ENCODE results near the gene CHAF1A.

The CHAF1A gene

DNA sequence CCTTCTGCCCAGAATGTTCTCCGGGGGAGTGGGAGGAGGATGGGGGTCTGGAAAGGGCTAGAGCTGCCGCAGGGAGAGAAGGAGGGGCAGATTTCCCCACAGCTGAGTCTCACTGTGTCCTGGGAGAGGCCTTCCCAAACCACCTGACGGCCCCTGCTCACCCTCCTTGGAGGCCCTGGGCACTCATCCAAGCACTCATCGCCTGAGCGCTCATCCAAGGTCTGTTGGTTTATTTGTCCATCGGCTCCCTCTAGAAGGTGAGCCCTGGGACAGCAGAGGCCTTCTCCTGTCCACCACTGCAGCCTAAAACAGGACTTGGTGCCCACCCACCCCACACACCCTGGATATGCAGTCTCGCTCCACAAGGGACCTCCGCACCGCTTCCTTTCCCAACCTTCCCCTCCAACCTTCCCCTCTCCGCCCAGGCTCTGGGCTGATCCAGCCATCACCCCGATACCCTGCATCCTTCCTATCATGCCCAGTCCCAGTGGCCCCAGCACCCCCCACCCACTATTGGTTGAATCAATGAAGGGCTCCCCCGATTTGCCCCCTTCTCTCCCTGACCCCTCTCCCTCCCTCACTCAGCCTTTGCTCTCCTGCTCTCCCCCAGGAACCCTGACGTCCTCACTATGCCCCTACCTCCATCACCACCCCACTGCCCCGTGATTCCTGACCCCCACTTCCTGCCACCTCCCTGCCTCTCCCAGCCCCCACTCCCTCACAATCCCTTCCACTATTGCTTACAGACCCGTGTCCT is 53.5 kb downstream of the CHAF1A start:
- TF ChIP-seq, protein P1, sequence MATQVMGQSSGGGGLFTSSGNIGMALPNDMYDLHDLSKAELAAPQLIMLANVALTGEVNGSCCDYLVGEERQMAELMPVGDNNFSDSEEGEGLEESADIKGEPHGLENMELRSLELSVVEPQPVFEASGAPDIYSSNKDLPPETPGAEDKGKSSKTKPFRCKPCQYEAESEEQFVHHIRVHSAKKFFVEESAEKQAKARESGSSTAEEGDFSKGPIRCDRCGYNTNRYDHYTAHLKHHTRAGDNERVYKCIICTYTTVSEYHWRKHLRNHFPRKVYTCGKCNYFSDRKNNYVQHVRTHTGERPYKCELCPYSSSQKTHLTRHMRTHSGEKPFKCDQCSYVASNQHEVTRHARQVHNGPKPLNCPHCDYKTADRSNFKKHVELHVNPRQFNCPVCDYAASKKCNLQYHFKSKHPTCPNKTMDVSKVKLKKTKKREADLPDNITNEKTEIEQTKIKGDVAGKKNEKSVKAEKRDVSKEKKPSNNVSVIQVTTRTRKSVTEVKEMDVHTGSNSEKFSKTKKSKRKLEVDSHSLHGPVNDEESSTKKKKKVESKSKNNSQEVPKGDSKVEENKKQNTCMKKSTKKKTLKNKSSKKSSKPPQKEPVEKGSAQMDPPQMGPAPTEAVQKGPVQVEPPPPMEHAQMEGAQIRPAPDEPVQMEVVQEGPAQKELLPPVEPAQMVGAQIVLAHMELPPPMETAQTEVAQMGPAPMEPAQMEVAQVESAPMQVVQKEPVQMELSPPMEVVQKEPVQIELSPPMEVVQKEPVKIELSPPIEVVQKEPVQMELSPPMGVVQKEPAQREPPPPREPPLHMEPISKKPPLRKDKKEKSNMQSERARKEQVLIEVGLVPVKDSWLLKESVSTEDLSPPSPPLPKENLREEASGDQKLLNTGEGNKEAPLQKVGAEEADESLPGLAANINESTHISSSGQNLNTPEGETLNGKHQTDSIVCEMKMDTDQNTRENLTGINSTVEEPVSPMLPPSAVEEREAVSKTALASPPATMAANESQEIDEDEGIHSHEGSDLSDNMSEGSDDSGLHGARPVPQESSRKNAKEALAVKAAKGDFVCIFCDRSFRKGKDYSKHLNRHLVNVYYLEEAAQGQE (IDR thresholded peaks at IDR 0.05; ENCODE audit: insufficient read depth in 1 of 2, low read depth in 2 of 2, low read length in 2 of 2), result no peak
- no peak for TF ChIP-seq POLR2AphosphoS5 (IDR thresholded peaks at IDR 0.05; ENCODE audit: low read depth, low read length)
- TF ChIP-seq FOXP2 (optimal IDR thresholded peaks at IDR 0.05; ENCODE audit: borderline replicate concordance, extremely low read depth, extremely low read length, insufficient read depth), result no peak
- no peak for TF ChIP-seq SIN3A (IDR thresholded peaks at IDR 0.05; ENCODE audit: borderline replicate concordance, insufficient read depth, low read length)
- TF ChIP-seq TAF1 (IDR thresholded peaks at IDR 0.05; ENCODE audit: borderline replicate concordance, insufficient read depth, low read length), result no peak

DNA sequence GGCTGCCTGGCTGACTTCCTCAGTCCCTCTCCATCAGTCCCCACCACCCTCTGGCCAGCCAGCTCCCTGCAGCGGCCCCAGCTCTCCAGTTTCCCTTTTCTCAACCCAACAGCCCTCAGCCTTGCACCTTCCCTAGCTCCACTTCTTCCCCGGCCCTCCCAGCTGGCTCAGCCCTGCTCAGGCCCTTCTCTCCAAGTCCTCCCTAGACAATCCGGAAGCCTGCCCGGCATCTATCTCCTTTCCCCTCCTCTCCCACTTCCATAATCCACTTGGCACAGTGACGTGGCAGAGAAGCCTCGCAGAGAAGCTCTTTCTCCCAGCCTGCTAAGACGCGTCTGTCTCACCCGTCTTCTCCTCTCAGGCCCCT is 54.0 kb downstream of the CHAF1A start:
- TF ChIP-seq TAF1 (IDR thresholded peaks at IDR 0.05; ENCODE audit: borderline replicate concordance, insufficient read depth, low read length) (0 out of 2 replicates have a peak, but pooled peaks have one; percentile 15), FOXP2 (optimal IDR thresholded peaks at IDR 0.05; ENCODE audit: borderline replicate concordance, extremely low read depth, extremely low read length, insufficient read depth) (no peak), POLR2AphosphoS5 (IDR thresholded peaks at IDR 0.05; ENCODE audit: low read depth, low read length) (peak; percentile 35; the same call in 1 of the 2 replicates), SIN3A (IDR thresholded peaks at IDR 0.05; ENCODE audit: borderline replicate concordance, insufficient read depth, low read length) (no peak; the same call in 1 of the 2 replicates)
- TF ChIP-seq, protein P1 (IDR thresholded peaks at IDR 0.05; ENCODE audit: insufficient read depth in 1 of 2, low read depth in 2 of 2, low read length in 2 of 2), result no peak

DNA sequence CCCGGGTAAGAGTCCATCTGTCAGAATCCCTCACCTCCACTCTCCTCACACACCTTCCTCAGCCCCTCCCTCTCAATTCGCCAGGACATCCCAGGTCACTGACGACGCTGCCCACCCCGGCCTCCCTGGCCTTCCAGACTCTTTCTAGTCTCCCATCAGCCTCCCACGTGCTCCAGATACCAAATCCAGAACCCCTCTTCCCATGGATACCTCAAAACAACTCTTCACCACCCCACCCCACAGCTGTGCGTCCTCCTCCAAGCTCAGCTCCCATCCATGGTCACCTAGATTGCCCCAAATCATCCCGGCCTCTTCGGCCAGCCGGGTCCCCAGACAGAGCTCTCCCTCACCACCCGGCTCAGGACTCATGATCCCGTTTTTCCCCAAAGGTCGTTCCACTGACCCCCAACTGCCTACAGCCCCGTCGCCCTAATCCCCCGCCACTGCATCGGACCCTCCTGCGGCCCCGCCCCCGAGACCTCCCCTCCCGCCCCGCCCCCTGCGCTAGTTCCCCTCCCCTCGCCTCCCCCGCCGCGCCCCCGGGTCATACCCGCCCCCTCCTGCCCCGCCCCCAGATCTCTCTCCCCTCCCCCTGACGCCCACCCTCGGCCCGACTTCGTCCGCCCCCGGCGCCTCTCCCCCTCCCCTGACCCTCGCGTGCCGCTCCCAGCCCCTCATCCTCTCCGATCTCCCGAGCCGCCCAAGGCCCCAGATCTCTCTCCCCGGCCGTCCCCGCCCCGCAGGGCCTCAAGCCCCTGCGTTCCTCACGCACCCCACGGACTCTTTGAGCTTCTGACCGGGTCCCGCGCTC is 54.6 kb downstream of the CHAF1A start:
- TF ChIP-seq POLR2AphosphoS5 (IDR thresholded peaks at IDR 0.05; ENCODE audit: low read depth, low read length) (0 out of 2 replicates have a peak, but pooled peaks have one; percentile 35), FOXP2 (optimal IDR thresholded peaks at IDR 0.05; ENCODE audit: borderline replicate concordance, extremely low read depth, extremely low read length, insufficient read depth) (no peak), SIN3A (IDR thresholded peaks at IDR 0.05; ENCODE audit: borderline replicate concordance, insufficient read depth, low read length) (no peak)
- TF ChIP-seq, protein P1 (IDR thresholded peaks at IDR 0.05; ENCODE audit: insufficient read depth in 1 of 2, low read depth in 2 of 2, low read length in 2 of 2), result no peak

DNA sequence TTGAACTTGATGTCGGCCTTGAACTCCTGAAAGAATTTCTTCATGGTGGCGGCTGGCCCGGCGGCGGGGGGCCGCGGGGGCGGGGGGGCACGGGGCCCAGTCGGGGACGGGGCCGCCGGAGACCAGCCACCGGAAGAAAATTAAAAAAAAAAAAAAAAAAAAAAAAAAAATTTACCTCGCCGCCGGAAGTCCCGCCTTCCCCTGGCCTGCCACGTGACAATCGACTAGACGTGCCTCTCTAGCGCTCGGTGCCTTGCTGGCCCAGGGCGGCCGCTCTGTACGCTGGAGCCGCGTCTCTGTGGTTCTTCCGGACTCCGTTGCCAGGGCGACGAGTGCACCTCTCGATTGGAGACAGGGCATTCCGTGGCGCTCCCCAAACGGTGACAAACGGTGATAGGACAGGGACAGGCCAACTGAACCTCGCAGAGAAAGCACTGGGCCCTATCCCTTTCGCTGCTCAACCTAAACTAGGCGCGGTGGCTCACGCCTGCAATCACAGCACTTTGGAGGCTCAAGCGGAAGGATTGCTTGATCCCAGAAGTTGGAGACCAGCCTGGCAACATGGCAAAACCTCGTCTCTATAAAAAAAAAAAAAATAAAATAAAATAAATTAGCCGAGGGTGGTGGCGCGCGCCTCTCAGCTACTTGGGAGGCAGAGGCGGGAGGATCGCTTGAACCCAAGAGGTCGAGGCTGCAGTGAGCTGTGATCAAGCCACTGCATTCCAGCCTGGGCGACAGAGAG is 55.4 kb downstream of the CHAF1A start, which contains the start of gene UBXN6:
Gene UBXN6, minus strand, starts transcription at position 141 of the 742 bp plus-strand sequence. Its CDS starts 97 bp downstream, at position 44.
- TF ChIP-seq FOXP2 (optimal IDR thresholded peaks at IDR 0.05; ENCODE audit: borderline replicate concordance, extremely low read depth, extremely low read length, insufficient read depth), result peak; percentile 82
- peak; percentile 84; the same call in 1 of the 2 replicates for TF ChIP-seq SIN3A (IDR thresholded peaks at IDR 0.05; ENCODE audit: borderline replicate concordance, insufficient read depth, low read length)
- TF ChIP-seq, protein P1 (IDR thresholded peaks at IDR 0.05; ENCODE audit: insufficient read depth in 1 of 2, low read depth in 2 of 2, low read length in 2 of 2), result no peak
- TF ChIP-seq POLR2AphosphoS5 (IDR thresholded peaks at IDR 0.05; ENCODE audit: low read depth, low read length), result no peak; the same call in 1 of the 2 replicates
- TF ChIP-seq TAF1 (IDR thresholded peaks at IDR 0.05; ENCODE audit: borderline replicate concordance, insufficient read depth, low read length), result peak; percentile 71; the same call in 1 of the 2 replicates

Data from PFSK-1 (cell line).